HK-2 (cell line): ENCODE results near the gene ACSL1.

Experiments used
- DNase-seq: peaks from one replicate; pipeline ENCODE4 v3.0.0-alpha.2; 2018; ENCODE audit not compliant: unreplicated experiment

ACSL1 gene

GRCh38 chr4:184811526-184812198 is 14.1 kb downstream of the ACSL1 start:
- no peak for DNase-seq

GRCh38 chr4:184810720-184811119 is 15.0 kb downstream of the ACSL1 start:
- DNase-seq, result no peak

GRCh38 chr4:184808713-184809050 is 17.1 kb downstream of the ACSL1 start:
- no peak for DNase-seq

- no peak for DNase-seq
These were observed 17.7 kb downstream of the ACSL1 start for GRCh38 chr4:184807797-184808712.

- no peak for DNase-seq
These were observed 18.5 kb downstream of the ACSL1 start for GRCh38 chr4:184807256-184807655.

- no peak for DNase-seq
These were observed 19.1 kb downstream of the ACSL1 start for GRCh38 chr4:184806711-184807110.

GRCh38 chr4:184806229-184806550 is 19.6 kb downstream of the ACSL1 start:
- no peak for DNase-seq

- DNase-seq, result no peak
These were observed 20.1 kb downstream of the ACSL1 start for GRCh38 chr4:184805462-184806228.

- DNase-seq, result no peak
These were observed 21.1 kb downstream of the ACSL1 start for GRCh38 chr4:184804621-184805020.

- no peak for DNase-seq
These were observed 21.9 kb downstream of the ACSL1 start for GRCh38 chr4:184803874-184804273.

- no peak for DNase-seq
These were observed 22.6 kb downstream of the ACSL1 start for GRCh38 chr4:184803133-184803532.

GRCh38 chr4:184802697-184803015 is 23.1 kb downstream of the ACSL1 start:
- no peak for DNase-seq

GRCh38 chr4:184801781-184802696 is 23.7 kb downstream of the ACSL1 start:
- no peak for DNase-seq

GRCh38 chr4:184798504-184798903 is 27.3 kb downstream of the ACSL1 start:
- DNase-seq, result no peak

GRCh38 chr4:184796906-184797305 is 28.9 kb downstream of the ACSL1 start:
- no peak for DNase-seq

- DNase-seq, result no peak
These were observed 30.4 kb downstream of the ACSL1 start for GRCh38 chr4:184795214-184795844.

GRCh38 chr4:184794470-184794869 is 31.3 kb downstream of the ACSL1 start:
- DNase-seq, result no peak

GRCh38 chr4:184793735-184794355 is 31.9 kb downstream of the ACSL1 start:
- no peak for DNase-seq

GRCh38 chr4:184792950-184793555 is 32.7 kb downstream of the ACSL1 start:
- DNase-seq, result peak; percentile 57

- DNase-seq, result peak; percentile 43
These were observed 33.4 kb downstream of the ACSL1 start for GRCh38 chr4:184792334-184792733.
